H9 (cell line): ENCODE measurements around the gene ATF2. TPM values are rescaled to one million over a fixed set of nuclear protein-coding genes. Genes with fewer than 3 reads are reported as not detected.

ENCODE experiments used
- DNase-seq: peaks from one replicate; pipeline ENCODE4 v3.0.0-alpha.2; 2017
- H2AFZ ChIP-seq: one replicate; pipeline ENCODE4 v1.6.1; 2013; ENCODE audit warnings: mild to moderate bottlenecking, low read length, control low read depth, moderate library complexity
- H2AK5ac ChIP-seq: 2 replicates; pipeline ENCODE4 v1.6.1; 2013; ENCODE audit warnings: low read length, control low read depth, mixed read lengths; ENCODE audit not compliant: insufficient read length
- H2BK120ac ChIP-seq: one replicate; pipeline ENCODE4 v1.6.1; 2013; ENCODE audit warnings: low read depth, mild to moderate bottlenecking, low read length, control low read depth, inconsistent platforms; ENCODE audit not compliant: poor library complexity, severe bottlenecking
- H2BK12ac ChIP-seq: 2 replicates; pipeline ENCODE4 v1.6.1; 2013; ENCODE audit warnings: low read length, control low read depth, mixed read lengths, low read depth; ENCODE audit not compliant: insufficient read length
- H2BK15ac ChIP-seq: 2 replicates; pipeline ENCODE4 v1.6.1; 2013; ENCODE audit warnings: low read depth, low read length, control low read depth
- H2BK20ac ChIP-seq: one replicate; pipeline ENCODE4 v1.6.1; 2013; ENCODE audit warnings: low read depth, mild to moderate bottlenecking, low read length, control low read depth, inconsistent platforms; ENCODE audit not compliant: poor library complexity, severe bottlenecking
- H2BK5ac ChIP-seq: 2 replicates; pipeline ENCODE4 v1.6.1; 2013; ENCODE audit warnings: low read length, control low read depth, mixed read lengths; ENCODE audit not compliant: insufficient read length
- H3K14ac ChIP-seq: 2 replicates; pipeline ENCODE4 v1.6.1; 2013; ENCODE audit warnings: low read length, control low read depth; ENCODE audit not compliant: insufficient read depth
- H3K18ac ChIP-seq: 2 replicates; pipeline ENCODE4 v1.6.1; 2013; ENCODE audit warnings: low read depth, mild to moderate bottlenecking, mixed read lengths, low read length, control low read depth; ENCODE audit not compliant: insufficient read length
- H3K23ac ChIP-seq: 2 replicates; pipeline ENCODE4 v1.6.1; 2013; ENCODE audit warnings: low read length, control low read depth, mixed read lengths, low read depth; ENCODE audit not compliant: insufficient read length
- H3K23me2 ChIP-seq: 2 replicates; pipeline ENCODE4 v1.6.1; 2013; ENCODE audit warnings: low read depth, mild to moderate bottlenecking, mixed read lengths, low read length, control low read depth; ENCODE audit not compliant: insufficient read length, poor library complexity, severe bottlenecking
- H3K27ac ChIP-seq: 2 replicates; pipeline ENCODE4 v1.5.1; 2013; ENCODE audit warnings: low read length, control low read depth, mixed read lengths, low read depth; ENCODE audit not compliant: insufficient read length
- H3K27me3 ChIP-seq: 2 replicates; pipeline ENCODE4 v1.6.1; 2013; ENCODE audit warnings: low read length, control low read depth, inconsistent platforms; ENCODE audit not compliant: insufficient read depth
- H3K4ac ChIP-seq: 2 replicates; pipeline ENCODE4 v1.6.1; 2013; ENCODE audit warnings: low read depth, mild to moderate bottlenecking, control low read depth, inconsistent platforms, low read length, moderate library complexity
- H3K4me1 ChIP-seq: 2 replicates; pipeline ENCODE4 v1.6.1; 2013; ENCODE audit warnings: low read length, control low read depth, inconsistent platforms; ENCODE audit not compliant: insufficient read depth
- H3K4me2 ChIP-seq: 2 replicates; pipeline ENCODE4 v1.6.1; 2013; ENCODE audit warnings: low read length, control low read depth, mixed read lengths; ENCODE audit not compliant: insufficient read length, insufficient read depth
- H3K56ac ChIP-seq: 2 replicates; pipeline ENCODE4 v1.6.1; 2013; ENCODE audit warnings: low read depth, mild to moderate bottlenecking, mixed read lengths, low read length, control low read depth; ENCODE audit not compliant: insufficient read length
- H3K79me1 ChIP-seq: 2 replicates; pipeline ENCODE4 v1.6.1; 2013; ENCODE audit warnings: low read depth, mild to moderate bottlenecking, moderate library complexity, low read length, control low read depth, inconsistent platforms; ENCODE audit not compliant: insufficient read depth, poor library complexity, severe bottlenecking
- H3K79me2 ChIP-seq: 2 replicates; pipeline ENCODE4 v1.6.1; 2013; ENCODE audit warnings: low read length, control low read depth, inconsistent platforms; ENCODE audit not compliant: insufficient read depth
- H3K9ac ChIP-seq: 2 replicates; pipeline ENCODE4 v1.6.1; 2013; ENCODE audit warnings: low read length, control low read depth, mixed read lengths; ENCODE audit not compliant: insufficient read length; ENCODE audit errors: extremely low read depth
- H3K9me3 ChIP-seq: one replicate; pipeline ENCODE4 v1.6.1; 2013; ENCODE audit warnings: low read depth, low read length, inconsistent platforms; ENCODE audit not compliant: control insufficient read depth
- H3T11ph ChIP-seq: one replicate; pipeline ENCODE4 v1.6.1; 2013; ENCODE audit warnings: mild to moderate bottlenecking, low read length, control low read depth, inconsistent platforms
- H4K20me1 ChIP-seq: one replicate; pipeline ENCODE4 v1.6.1; 2013; ENCODE audit not compliant: control insufficient read depth, insufficient read length, insufficient read depth
- H4K5ac ChIP-seq: 2 replicates; pipeline ENCODE4 v1.6.1; 2013; ENCODE audit warnings: low read depth, mild to moderate bottlenecking, mixed read lengths, low read length, control low read depth; ENCODE audit not compliant: insufficient read length
- H4K8ac ChIP-seq: replicated peaks from 2 replicates; pipeline ENCODE4 v1.6.1; 2013; ENCODE audit warnings: low read length, control low read depth, mixed read lengths, low read depth; ENCODE audit not compliant: insufficient read length
- H4K91ac ChIP-seq: 2 replicates; pipeline ENCODE4 v1.6.1; 2013; ENCODE audit warnings: low read depth, mild to moderate bottlenecking, moderate library complexity, mixed read lengths, low read length, control low read depth; ENCODE audit not compliant: insufficient read length
- H3K27ac Mint-ChIP-seq, 3 experiments: 2 replicates in 2 of 3; 3 replicates in 1 of 3; pipeline ENCODE4 v1.8.0; 2020 to 2021; ENCODE audit warnings: mixed read lengths in 3 of 3, mild to moderate bottlenecking in 1 of 3, moderate library complexity in 1 of 3
- H3K27me3 Mint-ChIP-seq: 2 replicates; pipeline ENCODE4 v1.8.0; 2021; ENCODE audit warnings: low read depth, mild to moderate bottlenecking, moderate library complexity, mixed read lengths
- H3K36me3 Mint-ChIP-seq, 3 experiments: 2 replicates in 2 of 3; 3 replicates in 1 of 3; pipeline ENCODE4 v1.8.0; 2020 to 2021; ENCODE audit warnings: low read depth in 3 of 3, mixed read lengths in 3 of 3; ENCODE audit not compliant: insufficient read depth in 1 of 3
- H3K4me1 Mint-ChIP-seq, 2 experiments: 2 replicates each; pipeline ENCODE4 v1.8.0; 2020; ENCODE audit warnings: mixed read lengths in 2 of 2
- H3K4me3 Mint-ChIP-seq, 2 experiments: 2 replicates in 1 of 2; 3 replicates in 1 of 2; pipeline ENCODE4 v1.8.0; 2020 to 2021; ENCODE audit warnings: mild to moderate bottlenecking in 2 of 2, mixed read lengths in 2 of 2, moderate library complexity in 1 of 2
- H3K9me3 Mint-ChIP-seq, 2 experiments: 2 replicates in 1 of 2; 3 replicates in 1 of 2; pipeline ENCODE4 v1.8.0; 2020; ENCODE audit warnings: mild to moderate bottlenecking in 2 of 2, mixed read lengths in 2 of 2, moderate library complexity in 1 of 2
- CTCF ChIP-seq: fragments of 200-600 bp; sonication (generic); conservative IDR thresholded peaks from 3 replicates; pipeline ENCODE4 v1.8.0; 2021; ENCODE audit warnings: antibody characterized with exemption, mild to moderate bottlenecking
- WGBS: extraction: QIAGEN DNeasy Blood & Tissue Kit; methylation state at CpG from one replicate; pipeline ENCODE4 v1.1.7; 2013; ENCODE audit warnings: missing lambda C conversion rate, low lambda C conversion rate, mixed read lengths; ENCODE audit not compliant: insufficient read length; ENCODE audit errors: extremely low coverage; 5-methylcytosine and 5-hydroxymethylcytosine counted together
- total RNA-seq: library from RNA; stranded (reverse); gene quantifications from 2 replicates; pipeline ENCODE4 v1.2.1, GENCODE V29; 2021

Gene ATF2
- total RNA-seq, 1 experiment from 2014 or later = 40.9 TPM

DNA sequence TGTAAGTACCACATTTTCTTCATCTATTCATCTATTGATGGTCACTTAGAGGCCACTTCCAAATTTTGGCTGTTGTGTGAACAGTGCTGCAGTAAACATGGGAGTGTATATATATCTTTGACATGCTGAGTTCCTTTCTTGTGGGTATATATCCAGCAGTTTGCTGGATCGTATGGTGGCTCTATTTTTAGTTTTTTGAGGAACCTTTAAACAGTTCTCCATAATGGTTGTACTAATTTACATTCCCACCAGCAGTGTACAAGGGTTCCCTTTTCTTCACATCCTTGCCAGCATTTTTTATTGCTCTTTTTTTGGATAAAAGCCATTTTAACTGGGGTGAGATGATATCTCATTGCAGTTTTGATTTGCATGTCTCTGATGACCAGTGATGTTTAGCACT, 20.8 kb upstream of the ATF2 start:
- H3K4me1 Mint-ChIP-seq = peaks cover 0 to 5% of the 10 kb centered on the region in 2 experiments; a peak in 1 of 4 replicates
- H3K79me1 ChIP-seq = no peaks in the 10 kb centered on the region
- no peak overlapping the region for H3K56ac ChIP-seq

More for the DNA sequence above, 20.8 kb upstream of the ATF2 start:
- no peak overlapping the region for H3K27ac Mint-ChIP-seq
- Histone ChIP-seq H3K18ac (no peak overlapping the region), H4K5ac (no peak overlapping the region), H3K4ac (no peak overlapping the region), H3K4me1 (no peaks in the 10 kb centered on the region), H3K79me2 (no peaks in the 10 kb centered on the region), H3K4me2 (no peak overlapping the region), H3K23me2 (no peaks in the 10 kb centered on the region), H2BK20ac (no peak overlapping the region), H3K9ac (no peak overlapping the region), H3K9me3 (no peaks in the 10 kb centered on the region), H2BK12ac (no peak overlapping the region), H2BK120ac (no peak overlapping the region), H3K14ac (no peak overlapping the region), H4K20me1 (no peaks in the 10 kb centered on the region), H3K27ac (no peak overlapping the region), H3T11ph (no peak overlapping the region), H2BK15ac (no peak overlapping the region), H4K91ac (no peak overlapping the region), H3K27me3 (no peaks in the 10 kb centered on the region), H2AFZ (no peak overlapping the region), H2BK5ac (no peak overlapping the region), H2AK5ac (no peak overlapping the region), H4K8ac (no peak overlapping the region), H3K23ac (no peak overlapping the region)
- peaks cover 3% of the 10 kb centered on the region; the same call in 1 of the 2 replicates for H3K27me3 Mint-ChIP-seq
- no CpG with 5 or more reads among the region's 1 CpG for WGBS
- H3K9me3 Mint-ChIP-seq = peaks cover 0 to 9% of the 10 kb centered on the region in 2 experiments; a peak in 2 of 5 replicates
- no peak for DNase-seq
- H3K36me3 Mint-ChIP-seq = no peaks in the 10 kb centered on the region
- no peak overlapping the region for H3K4me3 Mint-ChIP-seq
- no peak for TF ChIP-seq CTCF
